Osteoblast (primary cell): ENCODE measurements around the gene ZFHX2. TPM values are rescaled to one million over a fixed set of nuclear protein-coding genes. Genes with fewer than 3 reads are reported as not detected.
A peak's percentile ranks its signal among the peaks of the same experiment; 100 is the strongest.

Experiments
- DNase-seq: peaks from one replicate; pipeline ENCODE4 v3.0.0; 2011; ENCODE audit warnings: low spot score, mixed read lengths; ENCODE audit not compliant: insufficient read length; ENCODE audit errors: missing footprints
- H2AFZ ChIP-seq: 2 replicates; pipeline ENCODE4 v1.6.0; 2011; ENCODE audit warnings: mild to moderate bottlenecking, low read length
- H3K27ac ChIP-seq: 2 replicates; pipeline ENCODE4 v1.5.1; 2011; ENCODE audit warnings: mild to moderate bottlenecking, low read depth, low read length, moderate library complexity
- H3K27me3 ChIP-seq: 2 replicates; pipeline ENCODE4 v1.6.0; 2012; ENCODE audit warnings: mild to moderate bottlenecking, control low read depth, inconsistent platforms, low read length, moderate library complexity; ENCODE audit not compliant: insufficient read depth
- H3K36me3 ChIP-seq: 2 replicates; pipeline ENCODE4 v1.5.1; 2011; ENCODE audit warnings: mild to moderate bottlenecking, low read length, control low read depth, moderate library complexity; ENCODE audit not compliant: insufficient read depth
- H3K4me1 ChIP-seq: 2 replicates; pipeline ENCODE4 v1.5.1; 2011; ENCODE audit warnings: mild to moderate bottlenecking, low read length, control low read depth, moderate library complexity; ENCODE audit not compliant: insufficient read depth
- H3K4me2 ChIP-seq: 2 replicates; pipeline ENCODE4 v1.6.0; 2011; ENCODE audit warnings: mild to moderate bottlenecking, low read length; ENCODE audit not compliant: insufficient read depth
- H3K4me3 ChIP-seq: fragments of 200-600 bp; sonication (generic); 3 replicates; pipeline ENCODE4 v1.5.1; 2012; ENCODE audit warnings: mild to moderate bottlenecking, low read length, inconsistent platforms; ENCODE audit not compliant: insufficient read depth
- H3K79me2 ChIP-seq: 2 replicates; pipeline ENCODE4 v1.6.0; 2012; ENCODE audit warnings: mild to moderate bottlenecking, low read length, control low read depth, inconsistent platforms; ENCODE audit not compliant: insufficient read depth
- H3K9me3 ChIP-seq: 2 replicates; pipeline ENCODE4 v1.5.1; 2011; ENCODE audit warnings: low read depth, low read length, control low read depth
- H4K20me1 ChIP-seq: 2 replicates; pipeline ENCODE4 v1.6.0; 2012; ENCODE audit warnings: mild to moderate bottlenecking, low read length, control low read depth; ENCODE audit not compliant: insufficient read depth
- CTCF ChIP-seq: IDR thresholded peaks from 2 replicates; pipeline ENCODE4 v1.5.1; 2011; ENCODE audit warnings: mild to moderate bottlenecking, low read depth, low read length, moderate library complexity; ENCODE audit errors: extremely low read depth
- total RNA-seq: library from RNA; depleted of rRNA; stranded (reverse); fragments of >200 nt; gene quantifications from 2 replicates; pipeline ENCODE4 v1.2.3, GENCODE V29; 2012

The ZFHX2 gene
- total RNA-seq, 1 donor: 0.72 TPM

GRCh38 chr14:23579311-23579630, 27.7 kb upstream of the ZFHX2 start:
- no peaks in the 10 kb centered on the region for H4K20me1 ChIP-seq
- no peak overlapping the region for H2AFZ ChIP-seq
- no peak for TF ChIP-seq CTCF
- no peak overlapping the region for H3K27ac ChIP-seq
- H3K36me3 ChIP-seq: no peaks in the 10 kb centered on the region
- no peaks in the 10 kb centered on the region for H3K9me3 ChIP-seq
- no peaks in the 10 kb centered on the region for H3K4me1 ChIP-seq
- no peaks in the 10 kb centered on the region for H3K79me2 ChIP-seq
- no peak overlapping the region for H3K4me3 ChIP-seq
- no peak overlapping the region for H3K4me2 ChIP-seq
- no peak for DNase-seq
- peaks cover 45% of the 10 kb centered on the region for H3K27me3 ChIP-seq

DNA sequence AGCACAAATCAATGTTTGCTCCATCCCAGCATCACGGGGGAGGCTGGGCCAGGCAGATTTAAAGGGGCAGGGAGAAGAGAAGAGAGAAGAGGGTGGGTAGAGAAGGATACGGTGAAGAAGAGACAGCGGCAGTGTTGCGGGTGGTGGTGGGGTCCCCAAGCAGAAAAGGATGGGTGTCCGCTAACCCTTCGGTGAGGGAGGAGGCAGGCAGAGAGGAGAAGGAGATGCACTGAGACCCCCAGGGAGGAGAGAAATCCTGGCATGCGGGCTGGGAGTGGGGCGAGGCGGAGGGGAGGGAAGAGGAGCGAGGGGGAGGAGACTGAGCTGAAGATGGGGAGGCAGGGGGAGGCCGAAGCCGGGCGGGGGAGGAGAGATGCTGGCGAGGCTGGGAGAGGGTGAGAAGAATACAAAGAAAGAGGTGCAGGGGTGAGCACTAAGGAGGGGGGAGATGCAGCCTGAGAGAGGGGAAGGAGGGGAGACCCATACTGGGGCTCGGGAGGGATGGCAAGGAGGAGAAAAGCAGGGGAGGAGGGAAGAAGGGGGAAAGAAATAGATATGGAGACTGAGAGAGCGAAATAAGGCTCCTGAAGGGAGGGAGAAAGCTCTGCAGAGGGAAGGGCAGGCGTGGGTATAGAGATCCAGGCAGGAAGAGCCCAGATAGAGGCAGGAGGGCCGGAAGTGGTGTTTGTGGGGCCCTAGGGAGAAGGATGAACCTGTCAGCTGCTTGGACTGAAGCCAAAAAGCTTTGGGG, 27.2 kb upstream of the ZFHX2 start, which contains the start of gene JPH4:
Gene JPH4 (minus strand): TSS at position 231 of the 751 bp plus-strand sequence. CDS start 1,337 bp downstream, outside the sequence.
- no peak for TF ChIP-seq CTCF
- DNase-seq: peak; percentile 87
- Histone ChIP-seq H3K4me1 (no peaks in the 10 kb centered on the region), H3K4me2 (no peak within 1 kb of the TSS), H3K27me3 (peaks cover 46% of the 10 kb centered on the region), H3K4me3 (no peak within 1 kb of the TSS), H3K79me2 (no peaks in the 10 kb centered on the region), H3K9me3 (no peaks in the 10 kb centered on the region), H3K27ac (no peak within 1 kb of the TSS), H3K36me3 (no peaks in the 10 kb centered on the region), H4K20me1 (no peaks in the 10 kb centered on the region), H2AFZ (no peak within 1 kb of the TSS)

DNA sequence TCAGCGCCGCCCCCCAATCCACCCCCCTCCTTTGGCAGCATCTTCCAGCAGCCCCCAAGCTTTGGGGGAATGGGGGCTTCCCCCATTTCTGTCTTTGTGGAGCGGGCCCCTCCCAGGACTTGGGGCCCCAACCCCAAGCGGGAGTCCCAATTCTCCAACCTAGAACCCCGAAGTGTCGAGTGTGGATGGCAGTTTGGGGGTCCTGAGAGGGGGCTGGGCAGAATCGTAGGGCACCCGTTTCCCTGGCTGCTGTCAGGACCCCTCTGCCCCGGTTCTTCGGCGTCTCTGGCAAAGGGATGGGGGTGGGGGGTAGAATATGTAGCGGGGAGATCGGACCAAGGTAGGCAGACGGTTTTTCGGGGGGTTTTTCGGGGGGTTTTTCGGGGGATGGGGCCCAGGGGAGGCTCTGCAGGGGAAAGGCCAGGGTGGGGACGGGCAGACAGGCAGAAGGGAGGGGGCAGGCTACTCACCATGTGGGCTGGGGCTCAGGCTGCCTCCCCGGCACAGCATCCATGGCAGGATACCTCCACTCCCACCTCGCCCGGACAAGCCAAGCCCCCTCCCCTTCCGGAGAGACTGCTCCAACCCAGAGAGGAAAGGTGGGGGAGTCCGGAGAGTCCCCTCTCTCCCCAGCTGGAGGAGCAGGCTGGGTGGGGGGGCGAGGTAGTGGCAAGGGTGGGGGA, 26.3 kb upstream of the ZFHX2 start:
- no peak overlapping the region for H3K4me2 ChIP-seq

More for the DNA sequence above, 26.3 kb upstream of the ZFHX2 start:
- H3K36me3 ChIP-seq: no peaks in the 10 kb centered on the region
- no peak overlapping the region for H2AFZ ChIP-seq
- peaks cover 48% of the 10 kb centered on the region for H3K27me3 ChIP-seq
- no peak overlapping the region for H3K4me3 ChIP-seq
- no peak for TF ChIP-seq CTCF
- no peaks in the 10 kb centered on the region for H3K79me2 ChIP-seq
- H3K9me3 ChIP-seq: no peaks in the 10 kb centered on the region
- H4K20me1 ChIP-seq: no peaks in the 10 kb centered on the region
- H3K27ac ChIP-seq: no peak overlapping the region
- no peak for DNase-seq
- no peaks in the 10 kb centered on the region for H3K4me1 ChIP-seq
